HepG2 (cell line): ENCODE results near the gene CDK6. TPM values are rescaled to one million over a fixed set of nuclear protein-coding genes. Genes with fewer than 3 reads are reported as not detected.

Experiments
- ARNTL ChIP-seq: sonication (generic); formaldehyde crosslinking; IDR thresholded peaks from 2 replicates; pipeline ENCODE4 v1.4.0; 2020; ENCODE audit warnings: mild to moderate bottlenecking, missing genetic modification reagents
- CREBL2 ChIP-seq: sonication (generic); formaldehyde crosslinking; IDR thresholded peaks from 2 replicates; pipeline ENCODE4 v1.8.1; 2023; ENCODE audit warnings: missing genetic modification reagents, mild to moderate bottlenecking, borderline replicate concordance
- CTCF ChIP-seq: sonication (generic); formaldehyde crosslinking; IDR thresholded peaks from 2 replicates; pipeline ENCODE4 v1.5.0; 2020; ENCODE audit warnings: mild to moderate bottlenecking, missing genetic modification reagents, moderate library complexity
- HNRNPUL1 ChIP-seq: fragments of 200-400 bp; formaldehyde crosslinking; IDR thresholded peaks from 2 replicates; pipeline ENCODE4 v1.6.1; 2017; ENCODE audit warnings: low read depth, mild to moderate bottlenecking, low read length, moderate library complexity
- JARID2 ChIP-seq: sonication (generic); formaldehyde crosslinking; IDR thresholded peaks from 2 replicates; pipeline ENCODE4 v1.8.1; 2023; ENCODE audit warnings: missing genetic modification reagents, inconsistent platforms; ENCODE audit not compliant: insufficient replicate concordance
- MLX ChIP-seq: IDR thresholded peaks from 2 replicates; pipeline ENCODE4 v1.6.1; 2016
- MTA1 ChIP-seq: sonication (generic); formaldehyde crosslinking; IDR thresholded peaks from 2 replicates; pipeline ENCODE4 v1.4.0; 2020; ENCODE audit warnings: missing genetic modification reagents, mild to moderate bottlenecking, borderline replicate concordance
- MTF2 ChIP-seq: sonication (generic); formaldehyde crosslinking; IDR thresholded peaks from 2 replicates; pipeline ENCODE4 v1.5.0; 2020; ENCODE audit warnings: missing genetic modification reagents, borderline replicate concordance
- NR2F2 ChIP-seq: IDR thresholded peaks from 2 replicates; pipeline ENCODE4 v1.6.1; 2012; ENCODE audit warnings: low read depth, inconsistent platforms, borderline replicate concordance
- POLR2A ChIP-seq, 2 experiments: IDR thresholded peaks; 2 replicates each; pipeline ENCODE4 v1.6.1; 2011; ENCODE audit warnings: low read depth in 2 of 2, low read length in 2 of 2, mild to moderate bottlenecking in 1 of 2, moderate library complexity in 1 of 2; ENCODE audit not compliant: insufficient read depth in 1 of 2
- SALL1 ChIP-seq: sonication (generic); formaldehyde crosslinking; IDR thresholded peaks from 2 replicates; pipeline ENCODE4 v1.8.0; 2022; ENCODE audit warnings: mild to moderate bottlenecking, missing genetic modification reagents
- STAT5B ChIP-seq: sonication (generic); formaldehyde crosslinking; IDR thresholded peaks from 2 replicates; pipeline ENCODE4 v1.4.0; 2020; ENCODE audit warnings: missing genetic modification reagents
- TMF1 ChIP-seq: sonication (generic); formaldehyde crosslinking; IDR thresholded peaks from 2 replicates; pipeline ENCODE4 v1.8.1; 2022; ENCODE audit warnings: low read depth, missing genetic modification reagents
- ZNF280B ChIP-seq: sonication (generic); formaldehyde crosslinking; IDR thresholded peaks from 2 replicates; pipeline ENCODE4 v1.5.0; 2020; ENCODE audit warnings: missing genetic modification reagents, mild to moderate bottlenecking, borderline replicate concordance
- ZNF414 ChIP-seq: sonication (generic); formaldehyde crosslinking; IDR thresholded peaks from 2 replicates; pipeline ENCODE4 v1.5.0; 2020; ENCODE audit warnings: missing genetic modification reagents
- ZNF646 ChIP-seq: sonication (generic); formaldehyde crosslinking; IDR thresholded peaks from 2 replicates; pipeline ENCODE4 v1.9.0; 2021; ENCODE audit warnings: mild to moderate bottlenecking, missing genetic modification reagents
- ZNF768 ChIP-seq: sonication (generic); formaldehyde crosslinking; IDR thresholded peaks from 2 replicates; pipeline ENCODE4 v1.4.0; 2020; ENCODE audit warnings: missing genetic modification reagents
- ZNF841 ChIP-seq: sonication (generic); formaldehyde crosslinking; IDR thresholded peaks from 2 replicates; pipeline ENCODE4 v1.8.1; 2023; ENCODE audit warnings: missing genetic modification reagents, borderline replicate concordance
- ZNF878 ChIP-seq: sonication (generic); formaldehyde crosslinking; IDR thresholded peaks from 2 replicates; pipeline ENCODE4 v1.8.1; 2023; ENCODE audit warnings: mild to moderate bottlenecking, missing genetic modification reagents, moderate library complexity
- polyA plus RNA-seq, 8 experiments: library from polyadenylated mRNA; depleted of rRNA in 3 of 8; stranded (reverse) in 7 of 8; unstranded in 1 of 8; fragments of >200 nt; fragmentation: Illumina TruSeq in 4 of 8; extraction: Trizol in 4 of 8; gene quantifications; 2 replicates each; pipeline versions ENCODE4 v1.2.1 to v1.2.3, GENCODE V29; 2011 to 2016; ENCODE audit warnings: low read depth in 4 of 8, missing spikeins in 1 of 8, mixed read lengths in 1 of 8; ENCODE audit not compliant: insufficient read depth in 1 of 8
- total RNA-seq, 5 experiments: library from RNA; depleted of rRNA; stranded (reverse); fragments of >200 nt; fragmentation: Illumina TruSeq; extraction: Trizol; gene quantifications; 2 replicates each; pipeline ENCODE4 v1.2.3, GENCODE V29; 2016; ENCODE audit warnings: low read depth in 1 of 5

The CDK6 gene
- total and polyA plus RNA-seq, 2 of the 13 experiments (the other 11 are each of a cell fraction or from before 2014, with no cell fraction given) = 34.6 to 90.8 TPM

GRCh38 chr7:92836489-92836999 lies at the start of gene CDK6 (continued):
- TF ChIP-seq ZNF646 (CRISPR knock-in tag) (no peak), ZNF414 (CRISPR knock-in tag) (no peak), ZNF280B (CRISPR knock-in tag) (no peak), ZNF878 (CRISPR knock-in tag) (0 out of 2 replicates have a peak, but pooled peaks have one; percentile 3), STAT5B (no peak), NR2F2 (no peak), MLX (CRISPR knock-in tag) (no peak), MTA1 (CRISPR knock-in tag) (no peak), MTF2 (CRISPR knock-in tag) (no peak), JARID2 (CRISPR knock-in tag) (no peak), HNRNPUL1 (no peak), POLR2A (IDR thresholded peaks at IDR 0.05; ENCODE audit: insufficient read depth in 1 of 2, low read depth in 2 of 2, low read length in 2 of 2) (peak; percentile 58 to 71; a peak in 3 of 4 replicates), ZNF841 (CRISPR knock-in tag) (no peak), ZNF768 (0 out of 2 replicates have a peak, but pooled peaks have one; percentile 11), CREBL2 (no peak), SALL1 (CRISPR knock-in tag) (peak; percentile 61), TMF1 (CRISPR knock-in tag) (peak; percentile 70; the same call in 1 of the 2 replicates), ARNTL (CRISPR knock-in tag) (peak; percentile 61; the same call in 1 of the 2 replicates), CTCF (0 out of 2 replicates have a peak, but pooled peaks have one; percentile 20)
